Caco-2 (cell line): ENCODE data around the gene ACACA. TPM values are rescaled to one million over a fixed set of nuclear protein-coding genes. Genes with fewer than 3 reads are reported as not detected.

Source experiments
- BruUV-seq: library from RNA; stranded (reverse); fragments of 400-500 nt; replicated peaks from 2 replicates; lab custom pipeline; 2021; lab: Mats Ljungman, UMichigan
- CTCF ChIA-PET: fragments of 300-600 bp; sonication (Branson Sonifier 250); formaldehyde crosslinking; loops from one replicate; lab custom pipeline; 2022; ENCODE audit warnings: antibody characterized with exemption; lab: Charles Lee
- POLR2A ChIA-PET: fragments of 300-600 bp; sonication (Branson Sonifier 250); formaldehyde crosslinking; loops from one replicate; lab custom pipeline; 2022; ENCODE audit warnings: antibody characterized with exemption; lab: Charles Lee
- DNase-seq, 2 experiments: peaks; one replicate each; pipeline versions ENCODE4 v3.0.0 to v3.0.0-alpha.2; 2020 to 2022
- H3K27me3 ChIP-seq: replicated peaks from 2 replicates; pipeline ENCODE4 v1.6.0; 2011; ENCODE audit warnings: low read length; ENCODE audit not compliant: control insufficient read depth, insufficient read depth
- H3K36me3 ChIP-seq: 2 replicates; pipeline ENCODE4 v1.5.1; 2011; ENCODE audit warnings: low read length; ENCODE audit not compliant: control insufficient read depth, insufficient read depth
- H3K4me1 ChIP-seq: fragments of 250-450 bp; sonication (Bioruptor Pico); 2 replicates; pipeline ENCODE4 v1.5.1; 2020; ENCODE audit warnings: mild to moderate bottlenecking
- H3K4me3 ChIP-seq: 2 replicates; pipeline ENCODE4 v1.5.1; 2011; ENCODE audit warnings: low read depth, mild to moderate bottlenecking, control low read depth, low read length
- H3K9me3 ChIP-seq: fragments of 250-450 bp; sonication (Bioruptor Pico); 2 replicates; pipeline ENCODE4 v1.5.1; 2020; ENCODE audit warnings: mild to moderate bottlenecking, moderate library complexity
- H3K27ac Mint-ChIP-seq: one replicate; pipeline ENCODE4 v1.8.0; 2022; ENCODE audit warnings: mixed read lengths; ENCODE audit not compliant: unreplicated experiment
- H3K27me3 Mint-ChIP-seq: one replicate; pipeline ENCODE4 v1.8.0; 2022; ENCODE audit warnings: mixed read lengths; ENCODE audit not compliant: insufficient read depth, unreplicated experiment
- H3K36me3 Mint-ChIP-seq: one replicate; pipeline ENCODE4 v1.8.0; 2022; ENCODE audit warnings: mild to moderate bottlenecking, mixed read lengths; ENCODE audit not compliant: insufficient read depth, unreplicated experiment
- H3K4me1 Mint-ChIP-seq: one replicate; pipeline ENCODE4 v1.8.0; 2022; ENCODE audit warnings: low read depth, mixed read lengths; ENCODE audit not compliant: unreplicated experiment
- H3K4me3 Mint-ChIP-seq: one replicate; pipeline ENCODE4 v1.8.0; 2022; ENCODE audit warnings: mild to moderate bottlenecking, moderate library complexity, mixed read lengths; ENCODE audit not compliant: unreplicated experiment
- H3K9me3 Mint-ChIP-seq: one replicate; pipeline ENCODE4 v1.8.0; 2022; ENCODE audit warnings: mixed read lengths; ENCODE audit not compliant: unreplicated experiment
- CTCF ChIP-seq, 2 experiments: fragments of 200-600 bp in 1 of 2; IDR thresholded peaks; 1 replicate in 1 of 2; 2 replicates in 1 of 2; pipeline versions ENCODE4 v1.5.1 to v1.8.0; 2011 to 2022; ENCODE audit warnings: antibody characterized with exemption in 1 of 2, control low read depth in 1 of 2, inconsistent platforms in 1 of 2, low read depth in 1 of 2, low read length in 1 of 2, mild to moderate bottlenecking in 1 of 2, moderate library complexity in 1 of 2; ENCODE audit not compliant: insufficient read depth in 1 of 2, severe bottlenecking in 1 of 2, unreplicated experiment in 1 of 2
- intact Hi-C: fragments of 100-400 bp; cut with micrococcal nuclease; formaldehyde crosslinking; loops from one replicate; pipeline ENCODE4 v1.10.0; 2022; ENCODE audit not compliant: unreplicated experiment
- total RNA-seq: library from RNA; stranded (reverse); gene quantifications from 2 replicates; pipeline ENCODE4 v1.2.3, GENCODE V29; 2022

Gene ACACA
- total RNA-seq, 1 experiment from 2014 or later = 108 TPM

DNA sequence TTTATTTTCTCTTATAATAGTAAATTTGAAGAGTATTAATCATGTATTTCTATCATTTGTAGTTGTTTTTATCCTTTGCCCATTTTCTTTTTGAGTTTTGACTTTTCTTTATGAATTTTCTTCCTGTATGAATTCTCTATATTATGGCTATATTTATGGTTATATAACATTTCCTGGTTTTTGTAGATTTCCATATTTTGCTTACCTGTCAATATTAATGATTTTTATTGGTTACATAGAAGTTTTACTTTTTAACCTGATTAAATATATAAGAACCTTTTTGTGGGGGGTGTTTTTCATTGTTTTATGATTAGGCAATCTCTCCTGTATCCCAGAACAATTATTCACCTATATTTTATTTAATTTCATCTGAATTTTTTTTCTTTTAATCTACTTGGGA lies 364.7 kb downstream of the ACACA start:
- Histone ChIP-seq H3K4me1 (no peaks in the 10 kb centered on the region), H3K27me3 (no peaks in the 10 kb centered on the region), H3K9me3 (no peaks in the 10 kb centered on the region), H3K36me3 (no peaks in the 10 kb centered on the region), H3K4me3 (no peak overlapping the region)
- ChIA-PET CTCF (interaction anchor here (0.7 kb wide), 1 partner anchor 93 kb away, joined by 7 read pairs; no protein-coding TSS in a partner anchor), POLR2A (interaction anchor here (0.7 kb wide), 1 partner anchor 559 kb away, joined by 8 read pairs; no protein-coding TSS in a partner anchor)
- no peak overlapping the region for H3K4me3 Mint-ChIP-seq
- peaks cover 15% of the 10 kb centered on the region for H3K36me3 Mint-ChIP-seq
- TF ChIP-seq CTCF (IDR thresholded peaks at IDR 0.05; ENCODE audit: insufficient read depth in 1 of 2, low read depth in 1 of 2, low read length in 1 of 2, severe bottlenecking in 1 of 2, unreplicated experiment in 1 of 2) = no peak
- no peak for DNase-seq
- no peak overlapping the region for H3K27ac Mint-ChIP-seq
- intact Hi-C loops = loop anchor here (10.0 kb wide), 2 partner anchors 107 to 317 kb away; partner anchors contain the start of gene LHX1
- H3K9me3 Mint-ChIP-seq = no peaks in the 10 kb centered on the region
- no peaks in the 10 kb centered on the region for H3K27me3 Mint-ChIP-seq
- H3K4me1 Mint-ChIP-seq = peaks cover 6% of the 10 kb centered on the region
- no TSS peak for BruUV-seq

DNA sequence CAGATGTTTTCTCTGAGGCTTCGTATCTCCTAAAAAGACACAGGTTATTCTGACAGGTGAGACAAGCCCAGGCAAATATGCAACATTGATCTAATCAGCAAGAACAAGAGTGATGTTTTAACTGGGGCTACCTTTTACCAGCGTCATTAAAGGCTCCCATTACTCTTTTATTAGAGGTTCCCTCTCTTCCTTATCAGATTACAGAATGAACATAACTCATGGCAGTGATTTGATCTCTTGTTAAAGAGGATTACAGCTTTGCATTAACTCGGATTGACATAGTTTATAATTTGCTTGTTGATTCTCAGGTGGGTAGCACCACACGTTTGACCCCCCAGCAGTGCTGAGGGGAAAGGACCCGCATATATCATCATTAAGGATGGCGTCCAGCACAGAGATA lies 367.4 kb downstream of the ACACA start:
- TF ChIP-seq CTCF (IDR thresholded peaks at IDR 0.05; ENCODE audit: insufficient read depth in 1 of 2, low read depth in 1 of 2, low read length in 1 of 2, severe bottlenecking in 1 of 2, unreplicated experiment in 1 of 2) = no peak
- Histone ChIP-seq H3K36me3 (no peaks in the 10 kb centered on the region), H3K27me3 (no peaks in the 10 kb centered on the region), H3K9me3 (no peaks in the 10 kb centered on the region), H3K4me1 (no peaks in the 10 kb centered on the region), H3K4me3 (no peak overlapping the region)
- ChIA-PET CTCF (no interaction called here), POLR2A (no interaction called here)
- Mint-ChIP-seq H3K27me3 (no peaks in the 10 kb centered on the region), H3K27ac (no peak overlapping the region), H3K4me3 (no peak overlapping the region), H3K9me3 (no peaks in the 10 kb centered on the region), H3K4me1 (peaks cover 6% of the 10 kb centered on the region), H3K36me3 (peaks cover 21% of the 10 kb centered on the region)
- no peak for DNase-seq
- intact Hi-C loops = no loop called here
- BruUV-seq = no TSS peak

DNA sequence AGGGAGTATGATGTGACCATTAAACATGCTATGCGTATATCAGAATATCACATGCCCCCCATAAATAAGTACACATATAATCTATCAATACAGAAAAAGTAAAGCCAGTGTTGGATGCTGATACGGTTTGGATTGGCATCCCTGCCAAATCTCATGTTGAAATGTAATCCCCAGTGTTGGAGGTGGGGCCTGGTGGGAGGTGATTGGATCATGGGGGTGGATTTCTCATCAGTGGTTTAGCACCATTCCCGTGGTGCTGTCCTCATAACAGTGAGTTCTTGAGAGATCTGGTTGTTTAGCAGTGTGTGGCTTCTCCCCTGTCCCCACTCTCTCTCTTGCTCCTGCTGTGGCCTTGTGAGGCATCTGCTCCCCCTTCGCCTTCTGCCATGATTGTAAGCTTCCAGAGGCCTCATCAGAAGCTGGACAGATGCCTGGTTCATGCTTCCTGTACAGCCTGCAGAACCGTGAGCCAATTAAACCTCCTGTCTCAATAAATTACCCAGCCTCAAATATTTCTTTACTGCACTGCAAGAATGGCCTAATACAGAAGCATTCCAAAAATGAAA lies 369.0 kb downstream of the ACACA start:
- H3K4me1 ChIP-seq = no peaks in the 10 kb centered on the region
- Mint-ChIP-seq H3K36me3 (peaks cover 19% of the 10 kb centered on the region), H3K27ac (no peak overlapping the region), H3K4me1 (no peaks in the 10 kb centered on the region), H3K4me3 (no peak overlapping the region), H3K27me3 (no peaks in the 10 kb centered on the region), H3K9me3 (no peaks in the 10 kb centered on the region)
- intact Hi-C loops = no loop called here
- ChIA-PET POLR2A (no interaction called here), CTCF (no interaction called here)
- H3K36me3 ChIP-seq = no peaks in the 10 kb centered on the region
- BruUV-seq = no TSS peak
- no peak for DNase-seq
- TF ChIP-seq CTCF (IDR thresholded peaks at IDR 0.05; ENCODE audit: insufficient read depth in 1 of 2, low read depth in 1 of 2, low read length in 1 of 2, severe bottlenecking in 1 of 2, unreplicated experiment in 1 of 2) = no peak
- H3K9me3 ChIP-seq = no peaks in the 10 kb centered on the region
- no peak overlapping the region for H3K4me3 ChIP-seq
- H3K27me3 ChIP-seq = no peaks in the 10 kb centered on the region

Other genes starting within 250 kb of the ACACA start
- gene C17orf78, start 30.9 kb downstream of the ACACA start, total RNA-seq = not detected in 2 replicates
- 27.3 and 29.4 TPM in 2 replicates for gene TADA2A, start 50 bp upstream of the ACACA start, total RNA-seq
- 30.4 and 32.5 TPM in 2 replicates for gene DUSP14, start 83.1 kb upstream of the ACACA start, total RNA-seq
- gene SYNRG, start 202.6 kb upstream of the ACACA start, total RNA-seq = 36.6 and 40.5 TPM in 2 replicates
- gene DDX52, start 236.6 kb upstream of the ACACA start, total RNA-seq = 78.7 and 85.1 TPM in 2 replicates